Measurements from ENCODE around the gene ATE1. TPM values are rescaled to one million over a fixed set of nuclear protein-coding genes. Genes with fewer than 3 reads are reported as not detected.

The ATE1 gene
- total and polyA plus RNA-seq, 2 experiments from 2014 or later = 17.4 to 24.5 TPM

DNA sequence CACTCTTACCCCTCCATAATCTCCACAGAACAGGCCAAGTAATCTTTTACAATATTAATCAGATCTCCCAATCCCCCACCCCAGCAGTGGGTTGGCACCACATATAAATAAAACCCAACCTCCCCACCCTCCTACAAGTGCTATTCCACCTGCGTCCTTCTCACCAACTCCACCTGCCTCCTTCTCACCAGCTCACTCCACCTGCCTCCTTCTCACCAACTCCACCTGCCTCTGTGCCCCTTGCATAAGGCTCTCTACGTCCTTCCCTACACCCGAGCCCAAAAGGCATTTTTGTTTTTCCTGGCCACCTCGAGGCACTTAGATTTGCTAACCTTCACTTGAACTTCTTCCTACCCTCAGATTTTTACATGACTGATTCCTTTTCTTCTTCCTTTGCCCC is 89.7 kb downstream of the ATE1 start:
- TF ChIP-seq ETS1 (IDR thresholded peaks at IDR 0.05) (no peak), ZNF331 (CRISPR knock-in tag; IDR thresholded peaks at IDR 0.05; ENCODE audit: low read depth) (no peak), NANOG (IDR thresholded peaks at IDR 0.05; ENCODE audit: borderline replicate concordance) (no peak), ZNF462 (CRISPR knock-in tag; IDR thresholded peaks at IDR 0.05) (no peak), JUNB (IDR thresholded peaks at IDR 0.05; ENCODE audit: unreplicated experiment) (no peak), EZH2phosphoT487 (IDR thresholded peaks at IDR 0.05; ENCODE audit: unreplicated experiment) (no peak), CREB1 (CRISPR knock-in tag; IDR thresholded peaks at IDR 0.05; ENCODE audit: low read depth) (no peak), EZH2 (IDR thresholded peaks at IDR 0.05; ENCODE audit: low read depth, unreplicated experiment) (no peak), POLR2AphosphoS5 (IDR thresholded peaks at IDR 0.05; ENCODE audit: low read depth) (no peak)
- TF ChIP-seq, protein P1, sequence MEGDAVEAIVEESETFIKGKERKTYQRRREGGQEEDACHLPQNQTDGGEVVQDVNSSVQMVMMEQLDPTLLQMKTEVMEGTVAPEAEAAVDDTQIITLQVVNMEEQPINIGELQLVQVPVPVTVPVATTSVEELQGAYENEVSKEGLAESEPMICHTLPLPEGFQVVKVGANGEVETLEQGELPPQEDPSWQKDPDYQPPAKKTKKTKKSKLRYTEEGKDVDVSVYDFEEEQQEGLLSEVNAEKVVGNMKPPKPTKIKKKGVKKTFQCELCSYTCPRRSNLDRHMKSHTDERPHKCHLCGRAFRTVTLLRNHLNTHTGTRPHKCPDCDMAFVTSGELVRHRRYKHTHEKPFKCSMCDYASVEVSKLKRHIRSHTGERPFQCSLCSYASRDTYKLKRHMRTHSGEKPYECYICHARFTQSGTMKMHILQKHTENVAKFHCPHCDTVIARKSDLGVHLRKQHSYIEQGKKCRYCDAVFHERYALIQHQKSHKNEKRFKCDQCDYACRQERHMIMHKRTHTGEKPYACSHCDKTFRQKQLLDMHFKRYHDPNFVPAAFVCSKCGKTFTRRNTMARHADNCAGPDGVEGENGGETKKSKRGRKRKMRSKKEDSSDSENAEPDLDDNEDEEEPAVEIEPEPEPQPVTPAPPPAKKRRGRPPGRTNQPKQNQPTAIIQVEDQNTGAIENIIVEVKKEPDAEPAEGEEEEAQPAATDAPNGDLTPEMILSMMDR (conservative IDR thresholded peaks at IDR 0.05; ENCODE audit: low read depth in 2 of 2) = no peak
- TF ChIP-seq, protein P2, sequence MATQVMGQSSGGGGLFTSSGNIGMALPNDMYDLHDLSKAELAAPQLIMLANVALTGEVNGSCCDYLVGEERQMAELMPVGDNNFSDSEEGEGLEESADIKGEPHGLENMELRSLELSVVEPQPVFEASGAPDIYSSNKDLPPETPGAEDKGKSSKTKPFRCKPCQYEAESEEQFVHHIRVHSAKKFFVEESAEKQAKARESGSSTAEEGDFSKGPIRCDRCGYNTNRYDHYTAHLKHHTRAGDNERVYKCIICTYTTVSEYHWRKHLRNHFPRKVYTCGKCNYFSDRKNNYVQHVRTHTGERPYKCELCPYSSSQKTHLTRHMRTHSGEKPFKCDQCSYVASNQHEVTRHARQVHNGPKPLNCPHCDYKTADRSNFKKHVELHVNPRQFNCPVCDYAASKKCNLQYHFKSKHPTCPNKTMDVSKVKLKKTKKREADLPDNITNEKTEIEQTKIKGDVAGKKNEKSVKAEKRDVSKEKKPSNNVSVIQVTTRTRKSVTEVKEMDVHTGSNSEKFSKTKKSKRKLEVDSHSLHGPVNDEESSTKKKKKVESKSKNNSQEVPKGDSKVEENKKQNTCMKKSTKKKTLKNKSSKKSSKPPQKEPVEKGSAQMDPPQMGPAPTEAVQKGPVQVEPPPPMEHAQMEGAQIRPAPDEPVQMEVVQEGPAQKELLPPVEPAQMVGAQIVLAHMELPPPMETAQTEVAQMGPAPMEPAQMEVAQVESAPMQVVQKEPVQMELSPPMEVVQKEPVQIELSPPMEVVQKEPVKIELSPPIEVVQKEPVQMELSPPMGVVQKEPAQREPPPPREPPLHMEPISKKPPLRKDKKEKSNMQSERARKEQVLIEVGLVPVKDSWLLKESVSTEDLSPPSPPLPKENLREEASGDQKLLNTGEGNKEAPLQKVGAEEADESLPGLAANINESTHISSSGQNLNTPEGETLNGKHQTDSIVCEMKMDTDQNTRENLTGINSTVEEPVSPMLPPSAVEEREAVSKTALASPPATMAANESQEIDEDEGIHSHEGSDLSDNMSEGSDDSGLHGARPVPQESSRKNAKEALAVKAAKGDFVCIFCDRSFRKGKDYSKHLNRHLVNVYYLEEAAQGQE (IDR thresholded peaks at IDR 0.05; ENCODE audit: unreplicated experiment) = no peak
- Mint-ChIP-seq H3K4me3 (no peak overlapping the region), H3K36me3 (ENCODE audit: low read depth) (peaks cover 3% of the 10 kb centered on the region; the same call in 2 of the 3 replicates), H3K4me1 (peaks cover 13% of the 10 kb centered on the region; the same call in 2 of the 3 replicates), H3K27me3 (ENCODE audit: insufficient read depth, low read depth, poor library complexity) (no peaks in the 10 kb centered on the region), H3K27ac (peak overlapping the region; percentile 17; the same call in 1 of the 2 replicates), H3K9me3 (no peaks in the 10 kb centered on the region)
- Histone ChIP-seq H3K9me2 (ENCODE audit: insufficient read depth) (no peaks in the 10 kb centered on the region), H3K27ac (ENCODE audit: low read depth) (no peak overlapping the region), H3K27me3 (ENCODE audit: insufficient read depth) (no peaks in the 10 kb centered on the region), H3K4me3 (no peak overlapping the region), H3K36me3 (ENCODE audit: insufficient read depth) (no peaks in the 10 kb centered on the region), H2AFZ (no peak overlapping the region), H3K79me2 (replicated peaks; ENCODE audit: insufficient read depth) (no peaks in the 10 kb centered on the region), H3K4me1 (ENCODE audit: insufficient read depth) (peaks cover 9% of the 10 kb centered on the region; the same call in 1 of the 2 replicates), H3K4me2 (no peak overlapping the region), H4K20me1 (replicated peaks; ENCODE audit: insufficient read depth) (no peaks in the 10 kb centered on the region), H3F3A (replicated peaks; ENCODE audit: low read depth) (no peaks in the 10 kb centered on the region)
- DNase-seq (ENCODE audit: low spot score) = no peak
- ATAC-seq = peak; percentile 25; the same call in 1 of the 3 replicates

All from GM23338 (cell line).